DOHH2 (cell line): Measurements from ENCODE around the gene RAMACL.

Source experiments
- H3F3A ChIP-seq: fragments of 200-600 bp; sonication (generic), shearing (Covaris generic); 2 replicates; pipeline ENCODE4 v1.6.0; 2016; ENCODE audit warnings: antibody characterized with exemption, mild to moderate bottlenecking; ENCODE audit not compliant: control insufficient read depth, insufficient read depth
- H3K27ac ChIP-seq: fragments of 200-600 bp; sonication (generic); 2 replicates; pipeline ENCODE4 v1.5.1; 2014; ENCODE audit warnings: low read depth, mild to moderate bottlenecking, low read length, moderate library complexity
- H3K27me3 ChIP-seq: fragments of 200-600 bp; sonication (generic); 2 replicates; pipeline ENCODE4 v1.6.1; 2014; ENCODE audit warnings: mild to moderate bottlenecking, low read length, mixed read lengths; ENCODE audit not compliant: control insufficient read depth
- H3K36me3 ChIP-seq: fragments of 200-600 bp; sonication (generic); 2 replicates; pipeline ENCODE4 v1.6.1; 2014; ENCODE audit warnings: mild to moderate bottlenecking, low read length, moderate library complexity, mixed read lengths; ENCODE audit not compliant: control insufficient read depth
- H3K4me1 ChIP-seq: fragments of 200-600 bp; sonication (generic); 2 replicates; pipeline ENCODE4 v1.6.1; 2014; ENCODE audit warnings: mild to moderate bottlenecking, low read length, mixed read lengths; ENCODE audit not compliant: control insufficient read depth
- H3K4me2 ChIP-seq: fragments of 200-600 bp; sonication (generic); 2 replicates; pipeline ENCODE4 v1.6.0; 2014; ENCODE audit warnings: mild to moderate bottlenecking, low read length, moderate library complexity
- H3K4me3 ChIP-seq: fragments of 200-600 bp; sonication (generic); 2 replicates; pipeline ENCODE4 v1.5.1; 2014; ENCODE audit warnings: mild to moderate bottlenecking, low read length, mixed read lengths
- H3K79me2 ChIP-seq: fragments of 200-600 bp; sonication (generic); 2 replicates; pipeline ENCODE4 v1.6.1; 2014; ENCODE audit warnings: mild to moderate bottlenecking, low read length, mixed read lengths; ENCODE audit not compliant: control insufficient read depth
- H3K9me2 ChIP-seq: fragments of 200-600 bp; sonication (generic); replicated peaks from 2 replicates; pipeline ENCODE4 v1.6.1; 2014; ENCODE audit warnings: mild to moderate bottlenecking, low read length, mixed read lengths; ENCODE audit not compliant: control insufficient read depth
- H3K9me3 ChIP-seq: fragments of 200-600 bp; sonication (generic); 2 replicates; pipeline ENCODE4 v1.6.1; 2014; ENCODE audit warnings: antibody characterized with exemption, low read length, mixed read lengths; ENCODE audit not compliant: control insufficient read depth, insufficient read depth
- H4K20me1 ChIP-seq: fragments of 200-600 bp; sonication (generic); 2 replicates; pipeline ENCODE4 v1.6.0; 2014; ENCODE audit warnings: low read depth, mild to moderate bottlenecking, antibody characterized with exemption, low read length, moderate library complexity; ENCODE audit not compliant: control insufficient read depth, insufficient read depth
- CTCF ChIP-seq: fragments of 200-600 bp; sonication (generic); IDR thresholded peaks from one replicate; pipeline ENCODE4 v1.5.1; 2014; ENCODE audit warnings: antibody characterized with exemption, mild to moderate bottlenecking, low read depth, low read length; ENCODE audit not compliant: poor library complexity, severe bottlenecking
- EZH2phosphoT487 ChIP-seq: fragments of 200-600 bp; sonication (generic); IDR thresholded peaks from 2 replicates; pipeline ENCODE4 v1.6.1; 2017; ENCODE audit warnings: borderline replicate concordance, mild to moderate bottlenecking, antibody characterized with exemption, low read length, moderate library complexity, mixed read lengths

RAMACL gene

GRCh38 chr6:166553563-166554271, 32.8 kb downstream of the RAMACL start:
- H3F3A ChIP-seq, result no peaks in the 10 kb centered on the region
- H3K79me2 ChIP-seq, result no peaks in the 10 kb centered on the region
- H3K36me3 ChIP-seq, result no peaks in the 10 kb centered on the region
- no peak overlapping the region for H3K27ac ChIP-seq
- H3K4me1 ChIP-seq, result no peaks in the 10 kb centered on the region
- no peak for TF ChIP-seq CTCF
- TF ChIP-seq EZH2phosphoT487, result no peak
- H3K4me2 ChIP-seq, result no peak overlapping the region
- no peak overlapping the region for H3K4me3 ChIP-seq
- H3K27me3 ChIP-seq, result peaks cover 10% of the 10 kb centered on the region; the same call in 1 of the 2 replicates
- no peaks in the 10 kb centered on the region for H3K9me3 ChIP-seq
- H3K9me2 ChIP-seq, result no peaks in the 10 kb centered on the region
- H4K20me1 ChIP-seq, result no peaks in the 10 kb centered on the region

- H4K20me1 ChIP-seq, result no peaks in the 10 kb centered on the region
- peaks cover 10% of the 10 kb centered on the region; the same call in 1 of the 2 replicates for H3K27me3 ChIP-seq
- no peaks in the 10 kb centered on the region for H3K9me2 ChIP-seq
- no peaks in the 10 kb centered on the region for H3K79me2 ChIP-seq
- H3K4me2 ChIP-seq, result no peak overlapping the region
- H3K9me3 ChIP-seq, result no peaks in the 10 kb centered on the region
- H3K4me1 ChIP-seq, result no peaks in the 10 kb centered on the region
- no peak overlapping the region for H3K4me3 ChIP-seq
- no peak for TF ChIP-seq EZH2phosphoT487
- no peak for TF ChIP-seq CTCF
- H3K36me3 ChIP-seq, result no peaks in the 10 kb centered on the region
- no peaks in the 10 kb centered on the region for H3F3A ChIP-seq
- H3K27ac ChIP-seq, result no peak overlapping the region
These were observed 33.9 kb downstream of the RAMACL start for GRCh38 chr6:166552600-166552999.

- H3K27me3 ChIP-seq, result peaks cover 10% of the 10 kb centered on the region; the same call in 1 of the 2 replicates
- no peaks in the 10 kb centered on the region for H3K9me2 ChIP-seq
- H3K36me3 ChIP-seq, result no peaks in the 10 kb centered on the region
- H3K79me2 ChIP-seq, result no peaks in the 10 kb centered on the region
- H3K4me3 ChIP-seq, result no peak overlapping the region
- TF ChIP-seq CTCF (no peak), EZH2phosphoT487 (no peak)
- H3F3A ChIP-seq, result no peaks in the 10 kb centered on the region
- H3K4me1 ChIP-seq, result no peaks in the 10 kb centered on the region
- H3K27ac ChIP-seq, result no peak overlapping the region
- H4K20me1 ChIP-seq, result no peaks in the 10 kb centered on the region
- H3K4me2 ChIP-seq, result no peak overlapping the region
- no peaks in the 10 kb centered on the region for H3K9me3 ChIP-seq
These were observed 34.6 kb downstream of the RAMACL start for GRCh38 chr6:166551754-166552495.
